Muscle of leg (tissue), 11 donors: ENCODE measurements around the gene COL18A1. TPM values are rescaled to one million over a fixed set of nuclear protein-coding genes. Genes with fewer than 3 reads are reported as not detected.

Source experiments
- DNase-seq: peaks from one replicate; pipeline ENCODE4 v3.0.0; 2013
- H3K27ac ChIP-seq: one replicate; pipeline ENCODE4 v1.5.1; 2013; ENCODE audit warnings: mild to moderate bottlenecking, low read length, control low read depth
- H3K27me3 ChIP-seq: one replicate; pipeline ENCODE4 v1.6.1; 2013; ENCODE audit warnings: low read length; ENCODE audit not compliant: control insufficient read depth, insufficient read depth
- H3K36me3 ChIP-seq: one replicate; pipeline ENCODE4 v1.6.1; 2013; ENCODE audit warnings: low read length; ENCODE audit not compliant: control insufficient read depth, insufficient read depth
- H3K4me1 ChIP-seq: one replicate; pipeline ENCODE4 v1.6.1; 2013; ENCODE audit warnings: low read length; ENCODE audit not compliant: control insufficient read depth, insufficient read depth
- H3K4me3 ChIP-seq: one replicate; pipeline ENCODE4 v1.5.1; 2013; ENCODE audit warnings: low read length, control low read depth
- H3K9me3 ChIP-seq: replicated peaks from 2 replicates; pipeline ENCODE4 v1.6.1; 2013; ENCODE audit warnings: low read depth, low read length; ENCODE audit not compliant: control insufficient read depth
- WGBS: methylation state at CpG from one replicate; pipeline ENCODE4 v1.1.5; 2013; ENCODE audit warnings: missing lambda C conversion rate; ENCODE audit not compliant: insufficient coverage; 5-methylcytosine and 5-hydroxymethylcytosine counted together
- polyA plus RNA-seq, 8 donors: library from polyadenylated mRNA; unstranded; fragments of 120-200 nt; gene quantifications; one replicate each; pipeline versions ENCODE4 v1.2.1 to v1.2.3, GENCODE V29; 2013; ENCODE audit warnings: inconsistent platforms in 1 of 8, low replicate concordance in 1 of 8; ENCODE audit not compliant: insufficient read length in 8 of 8, insufficient read depth in 1 of 8
- total RNA-seq: library from RNA; stranded (reverse); fragments of 120-200 nt; gene quantifications from one replicate; pipeline ENCODE4 v1.2.4, GENCODE V29; 2013

The COL18A1 gene
- total and polyA plus RNA-seq, 9 donors: 58.4 to 141 (median 95.6) TPM

DNA sequence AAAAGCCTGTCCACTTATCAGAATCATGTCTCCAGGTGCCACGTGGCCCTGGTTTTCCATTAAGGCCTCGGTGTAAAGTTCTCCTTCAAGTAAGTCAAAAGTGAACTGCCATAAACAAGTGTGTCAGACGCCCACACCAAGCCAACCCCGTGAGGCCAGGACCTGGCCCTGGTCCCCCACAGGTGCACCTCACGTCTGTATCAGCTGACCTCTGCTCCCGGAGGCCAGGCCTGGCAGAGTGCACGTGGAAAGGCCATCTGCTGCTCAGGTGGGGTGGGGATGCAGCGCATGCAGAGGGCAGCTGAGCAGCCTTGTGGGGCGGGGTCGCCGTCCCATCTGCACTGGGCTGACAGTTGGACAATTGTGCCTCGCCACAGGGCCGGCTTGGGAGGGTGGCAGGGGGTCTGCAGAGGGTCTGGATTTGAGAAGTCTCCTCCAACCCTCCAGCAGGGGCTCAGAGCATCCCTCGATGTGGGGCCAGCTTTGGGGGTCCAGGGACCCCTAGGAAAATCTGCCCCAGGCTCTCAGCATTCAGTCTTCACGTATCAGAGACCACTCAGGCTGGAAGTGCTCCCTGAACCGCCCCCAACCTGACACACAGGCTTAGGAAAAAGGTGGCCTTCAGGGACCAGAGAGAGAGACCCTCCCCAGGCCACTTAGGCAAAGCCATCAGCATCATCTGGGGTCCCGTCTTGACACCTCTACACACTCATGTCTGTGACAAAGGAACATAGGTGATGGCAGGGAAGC is 134.3 kb downstream of the COL18A1 start:
- no peak for DNase-seq
- 69% methylated on average over 11 of the region's 17 CpGs for WGBS
- Histone ChIP-seq H3K36me3 (no peaks in the 10 kb centered on the region), H3K27ac (no peak overlapping the region), H3K27me3 (no peaks in the 10 kb centered on the region), H3K4me3 (no peak overlapping the region), H3K9me3 (no peaks in the 10 kb centered on the region), H3K4me1 (peaks cover 38% of the 10 kb centered on the region)

DNA sequence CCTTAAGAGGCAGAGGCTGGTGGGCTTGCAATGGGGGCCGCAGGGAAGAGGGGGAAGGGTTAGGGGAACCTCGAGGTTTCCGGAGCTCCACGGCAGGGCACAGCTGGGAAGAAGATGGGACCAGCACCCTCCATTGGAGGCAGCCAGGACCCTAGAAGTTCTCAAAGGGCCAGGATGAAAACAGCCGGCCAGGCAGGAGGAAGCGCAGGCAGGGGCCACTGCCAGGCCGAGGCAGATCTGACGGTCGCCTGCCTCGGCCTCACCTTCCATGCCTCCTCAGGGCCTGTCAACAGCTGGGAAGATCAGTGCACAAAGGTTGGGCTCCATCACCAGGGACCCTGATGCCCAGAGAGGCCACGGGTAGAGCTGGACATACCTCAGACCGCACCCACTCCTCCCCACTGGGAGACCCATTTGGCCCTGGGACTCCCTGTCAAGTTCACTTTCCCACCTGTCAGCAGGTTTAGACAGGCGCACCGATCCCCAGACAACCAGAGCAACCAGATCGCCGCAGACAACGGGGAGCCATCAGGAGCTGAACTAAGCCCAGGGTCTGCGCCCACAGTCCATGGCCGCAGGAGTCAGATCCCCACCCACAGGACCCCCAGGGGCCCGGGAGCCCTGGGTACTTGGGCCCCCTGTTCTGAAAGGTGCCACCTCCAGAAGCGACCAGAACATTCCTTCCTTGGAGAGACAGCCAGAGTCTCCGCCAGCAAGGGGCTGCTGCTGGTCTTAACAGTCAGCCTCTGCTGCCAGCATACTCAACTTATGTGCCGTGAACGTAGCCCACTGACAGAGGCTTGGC is 135.0 kb downstream of the COL18A1 start:
- Histone ChIP-seq H3K4me3 (no peak overlapping the region), H3K27me3 (no peaks in the 10 kb centered on the region), H3K4me1 (peaks cover 33% of the 10 kb centered on the region), H3K27ac (no peak overlapping the region), H3K9me3 (no peaks in the 10 kb centered on the region), H3K36me3 (no peaks in the 10 kb centered on the region)
- 92% methylated on average over 22 of the region's 24 CpGs for whole genome bisulfite sequencing
- DNase-seq: no peak

DNA sequence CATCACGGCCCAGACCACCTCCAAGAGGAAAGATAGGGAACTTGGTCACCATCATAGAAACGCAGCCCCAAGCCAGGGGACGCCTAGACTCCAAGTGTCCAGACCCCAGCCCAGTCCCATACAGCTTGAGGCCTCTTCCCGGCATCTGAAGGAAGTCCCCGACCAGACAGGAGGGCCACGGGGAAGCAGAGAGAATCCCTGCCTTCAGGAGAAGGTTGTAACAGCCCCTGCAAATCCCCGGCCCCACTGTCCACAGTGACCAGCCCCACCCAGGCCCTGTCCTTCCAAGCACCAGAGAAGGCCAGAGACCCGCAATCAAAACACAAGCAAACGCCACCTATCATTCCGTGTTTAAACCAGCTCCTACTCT is 135.6 kb downstream of the COL18A1 start:
- no peak for DNase-seq
- Histone ChIP-seq H3K9me3 (no peaks in the 10 kb centered on the region), H3K4me3 (no peak overlapping the region), H3K4me1 (peaks cover 29% of the 10 kb centered on the region), H3K27me3 (no peaks in the 10 kb centered on the region), H3K27ac (no peak overlapping the region), H3K36me3 (no peaks in the 10 kb centered on the region)
- WGBS: 77% methylated on average over 4 of the region's 10 CpGs

GRCh38 chr21:45541221-45542039 is 136.5 kb downstream of the COL18A1 start:
- no peaks in the 10 kb centered on the region for H3K36me3 ChIP-seq
- 6% methylated on average over 48 of the region's 50 CpGs for WGBS
- peak; percentile 82 for DNase-seq
- peak overlapping the region; percentile 31 for H3K27ac ChIP-seq
- no peaks in the 10 kb centered on the region for H3K27me3 ChIP-seq
- no peaks in the 10 kb centered on the region for H3K9me3 ChIP-seq
- H3K4me1 ChIP-seq: peaks cover 29% of the 10 kb centered on the region
- peak overlapping the region; percentile 37 for H3K4me3 ChIP-seq

DNA sequence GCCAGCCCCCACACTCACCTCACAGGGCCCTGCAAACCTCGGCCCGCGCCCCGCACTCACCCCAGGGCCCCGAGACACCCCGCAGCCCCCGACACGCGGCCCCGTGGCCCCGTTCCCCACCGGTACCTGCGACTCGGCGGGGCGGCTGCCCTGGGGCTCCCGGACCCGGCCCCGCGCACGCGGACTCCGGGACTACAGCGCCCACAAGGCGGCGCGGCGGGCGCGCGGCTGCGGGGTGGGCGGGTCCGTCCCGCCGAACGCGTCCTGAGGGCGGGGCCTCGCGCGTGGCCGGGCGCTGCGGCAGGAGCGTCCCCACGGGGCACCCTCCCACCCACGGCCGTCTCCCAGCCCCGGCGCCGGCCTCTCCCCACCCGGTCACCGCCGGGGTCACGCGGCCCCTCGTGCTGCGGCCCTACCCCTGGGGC is 137.3 kb downstream of the COL18A1 start, which contains the start of gene SLC19A1:
Gene SLC19A1 (minus strand): TSS at position 199 of the 425 bp plus-strand sequence. CDS start 4,481 bp downstream, outside the sequence.
- peak within 1 kb of the TSS; percentile 31 for H3K27ac ChIP-seq
- no peaks in the 10 kb centered on the region for H3K36me3 ChIP-seq
- peak; percentile 82 for DNase-seq

DNA sequence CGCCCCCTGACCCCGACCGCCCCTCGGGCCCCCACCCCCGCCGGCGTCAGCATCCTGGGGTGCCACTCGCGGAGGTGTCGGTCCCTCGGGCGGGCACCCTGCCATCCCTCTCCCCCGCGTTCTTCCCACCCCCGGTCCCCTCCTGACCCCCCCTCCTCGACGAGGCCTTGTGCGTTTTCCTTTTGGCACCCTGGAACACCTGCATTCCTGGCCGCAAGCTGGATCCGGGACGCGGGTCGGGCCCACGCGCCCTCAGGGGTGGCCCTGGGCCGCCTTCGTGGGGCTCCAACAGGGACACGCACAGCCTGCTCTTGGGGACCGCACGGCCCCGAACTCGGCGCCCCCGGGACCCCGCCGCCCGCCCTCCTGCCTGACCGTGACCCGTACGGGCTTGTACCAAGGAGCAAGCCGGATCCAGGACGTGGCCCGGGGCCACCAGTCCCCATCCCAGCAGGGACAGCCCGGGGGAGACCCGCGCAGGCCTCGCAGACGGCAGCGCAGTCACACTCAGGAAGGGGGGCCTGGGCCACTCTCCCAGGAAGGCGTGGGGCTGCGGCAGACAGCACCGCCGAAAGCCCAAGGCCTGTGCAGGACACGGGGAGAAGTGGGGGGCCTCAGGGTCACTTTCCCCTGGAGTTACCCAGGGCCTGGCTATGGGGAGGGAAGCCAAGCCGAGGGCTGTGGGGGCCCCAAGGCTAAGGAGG is 137.9 kb downstream of the COL18A1 start:
- Histone ChIP-seq H3K4me3 (peak overlapping the region; percentile 27), H3K36me3 (no peaks in the 10 kb centered on the region), H3K27ac (no peak overlapping the region), H3K27me3 (no peaks in the 10 kb centered on the region), H3K9me3 (no peaks in the 10 kb centered on the region), H3K4me1 (peaks cover 29% of the 10 kb centered on the region)
- 14% methylated on average over 40 of the region's 55 CpGs for WGBS
- no peak for DNase-seq

More for the DNA sequence above, 137.3 kb downstream of the COL18A1 start, which contains the start of gene SLC19A1:
- peaks cover 29% of the 10 kb centered on the region for H3K4me1 ChIP-seq
- H3K9me3 ChIP-seq: no peaks in the 10 kb centered on the region
- WGBS: 0% methylated on average over 47 of the region's 59 CpGs
- peak within 1 kb of the TSS; percentile 37 for H3K4me3 ChIP-seq
- no peaks in the 10 kb centered on the region for H3K27me3 ChIP-seq

GRCh38 chr21:45543371-45543709 is 138.4 kb downstream of the COL18A1 start:
- 82% methylated on average over 7 of the region's 11 CpGs for WGBS
- Histone ChIP-seq H3K27ac (no peak overlapping the region), H3K4me3 (no peak overlapping the region), H3K36me3 (no peaks in the 10 kb centered on the region), H3K27me3 (no peaks in the 10 kb centered on the region), H3K9me3 (no peaks in the 10 kb centered on the region), H3K4me1 (peaks cover 29% of the 10 kb centered on the region)
- no peak for DNase-seq

DNA sequence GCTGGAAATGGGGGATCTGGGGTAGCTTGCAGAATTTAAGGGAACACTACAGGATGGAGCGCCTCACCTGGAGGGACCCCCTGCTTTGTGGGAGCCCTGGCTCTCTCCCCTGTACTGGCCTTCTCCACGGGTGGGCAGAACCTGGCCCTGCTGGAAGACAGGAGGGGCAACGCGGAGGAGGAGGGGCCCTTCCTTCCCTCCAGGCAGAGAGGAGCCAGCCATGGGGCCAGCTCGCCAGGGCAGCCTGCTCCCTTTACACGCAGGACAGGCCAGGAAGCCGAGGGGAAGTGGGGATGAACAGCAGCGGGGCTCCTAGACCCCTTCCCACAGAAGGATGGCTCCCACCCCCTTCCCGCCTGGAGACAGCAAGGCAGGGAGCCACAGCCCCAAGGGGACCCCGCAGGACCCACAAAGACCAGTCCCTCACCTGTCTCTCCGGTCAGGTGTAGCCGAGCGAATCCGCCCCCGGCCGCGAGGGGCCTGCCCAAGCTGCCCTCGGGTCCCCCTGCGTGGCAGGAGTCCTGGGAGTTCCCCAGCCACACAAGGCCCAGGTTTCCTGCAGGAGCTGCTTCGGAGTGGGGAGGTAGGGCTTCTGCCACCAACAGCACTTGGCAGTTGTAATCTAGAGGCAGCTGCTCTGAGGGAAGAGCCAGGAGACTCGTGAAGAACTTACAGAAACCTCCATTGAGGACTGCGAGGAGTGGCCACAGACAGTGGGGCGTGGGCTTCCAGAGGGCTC is 138.9 kb downstream of the COL18A1 start:
- no peak for DNase-seq
- no peak overlapping the region for H3K4me3 ChIP-seq
- WGBS: 71% methylated on average over 17 of the region's 23 CpGs
- no peaks in the 10 kb centered on the region for H3K27me3 ChIP-seq
- no peaks in the 10 kb centered on the region for H3K36me3 ChIP-seq
- peaks cover 29% of the 10 kb centered on the region for H3K4me1 ChIP-seq
- no peak overlapping the region for H3K27ac ChIP-seq
- no peaks in the 10 kb centered on the region for H3K9me3 ChIP-seq
